Measurements from ENCODE around the gene TNK1. TPM values are rescaled to one million over a fixed set of nuclear protein-coding genes. Genes with fewer than 3 reads are reported as not detected.

The TNK1 gene
- total and polyA plus RNA-seq, 9 of the 15 experiments (the other 6 are each of a cell fraction or from before 2014, with no cell fraction given): 0.28 to 5.2 (median 2.1) TPM

DNA sequence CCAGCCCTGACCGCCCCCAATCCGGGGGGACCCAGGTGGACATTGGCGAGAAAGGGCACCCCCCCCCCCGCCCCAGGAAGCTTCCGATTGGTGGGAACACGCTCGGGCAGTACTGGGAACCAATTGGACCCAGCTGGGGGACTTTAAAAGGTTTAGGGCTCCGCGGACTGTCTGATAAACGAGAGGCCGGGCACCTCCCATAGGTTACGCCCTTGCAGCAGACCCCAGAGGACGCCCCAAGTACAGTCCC is 22.8 kb downstream of the TNK1 start (continued):
- TF ChIP-seq, protein P1, sequence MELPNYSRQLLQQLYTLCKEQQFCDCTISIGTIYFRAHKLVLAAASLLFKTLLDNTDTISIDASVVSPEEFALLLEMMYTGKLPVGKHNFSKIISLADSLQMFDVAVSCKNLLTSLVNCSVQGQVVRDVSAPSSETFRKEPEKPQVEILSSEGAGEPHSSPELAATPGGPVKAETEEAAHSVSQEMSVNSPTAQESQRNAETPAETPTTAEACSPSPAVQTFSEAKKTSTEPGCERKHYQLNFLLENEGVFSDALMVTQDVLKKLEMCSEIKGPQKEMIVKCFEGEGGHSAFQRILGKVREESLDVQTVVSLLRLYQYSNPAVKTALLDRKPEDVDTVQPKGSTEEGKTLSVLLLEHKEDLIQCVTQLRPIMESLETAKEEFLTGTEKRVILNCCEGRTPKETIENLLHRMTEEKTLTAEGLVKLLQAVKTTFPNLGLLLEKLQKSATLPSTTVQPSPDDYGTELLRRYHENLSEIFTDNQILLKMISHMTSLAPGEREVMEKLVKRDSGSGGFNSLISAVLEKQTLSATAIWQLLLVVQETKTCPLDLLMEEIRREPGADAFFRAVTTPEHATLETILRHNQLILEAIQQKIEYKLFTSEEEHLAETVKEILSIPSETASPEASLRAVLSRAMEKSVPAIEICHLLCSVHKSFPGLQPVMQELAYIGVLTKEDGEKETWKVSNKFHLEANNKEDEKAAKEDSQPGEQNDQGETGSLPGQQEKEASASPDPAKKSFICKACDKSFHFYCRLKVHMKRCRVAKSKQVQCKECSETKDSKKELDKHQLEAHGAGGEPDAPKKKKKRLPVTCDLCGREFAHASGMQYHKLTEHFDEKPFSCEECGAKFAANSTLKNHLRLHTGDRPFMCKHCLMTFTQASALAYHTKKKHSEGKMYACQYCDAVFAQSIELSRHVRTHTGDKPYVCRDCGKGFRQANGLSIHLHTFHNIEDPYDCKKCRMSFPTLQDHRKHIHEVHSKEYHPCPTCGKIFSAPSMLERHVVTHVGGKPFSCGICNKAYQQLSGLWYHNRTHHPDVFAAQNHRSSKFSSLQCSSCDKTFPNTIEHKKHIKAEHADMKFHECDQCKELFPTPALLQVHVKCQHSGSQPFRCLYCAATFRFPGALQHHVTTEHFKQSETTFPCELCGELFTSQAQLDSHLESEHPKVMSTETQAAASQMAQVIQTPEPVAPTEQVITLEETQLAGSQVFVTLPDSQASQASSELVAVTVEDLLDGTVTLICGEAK (IDR thresholded peaks at IDR 0.05): no peak
- TF ChIP-seq, protein P1 (CRISPR knock-in tag; IDR thresholded peaks at IDR 0.05): no peak
- TF ChIP-seq FOXJ3 (CRISPR knock-in tag; IDR thresholded peaks at IDR 0.05) (no peak), NFYB (IDR thresholded peaks at IDR 0.05; ENCODE audit: extremely low read depth, insufficient read length) (peak; percentile 48), DACH1 (IDR thresholded peaks at IDR 0.05; ENCODE audit: partially characterized antibody) (peak; percentile 25)
- TF ChIP-seq, protein P2, sequence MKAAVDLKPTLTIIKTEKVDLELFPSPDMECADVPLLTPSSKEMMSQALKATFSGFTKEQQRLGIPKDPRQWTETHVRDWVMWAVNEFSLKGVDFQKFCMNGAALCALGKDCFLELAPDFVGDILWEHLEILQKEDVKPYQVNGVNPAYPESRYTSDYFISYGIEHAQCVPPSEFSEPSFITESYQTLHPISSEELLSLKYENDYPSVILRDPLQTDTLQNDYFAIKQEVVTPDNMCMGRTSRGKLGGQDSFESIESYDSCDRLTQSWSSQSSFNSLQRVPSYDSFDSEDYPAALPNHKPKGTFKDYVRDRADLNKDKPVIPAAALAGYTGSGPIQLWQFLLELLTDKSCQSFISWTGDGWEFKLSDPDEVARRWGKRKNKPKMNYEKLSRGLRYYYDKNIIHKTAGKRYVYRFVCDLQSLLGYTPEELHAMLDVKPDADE (conservative IDR thresholded peaks at IDR 0.05; ENCODE audit: control insufficient read depth, low read depth, low read length): no peak
